ENCODE data around the gene CNKSR1. TPM values are rescaled to one million over a fixed set of nuclear protein-coding genes. Genes with fewer than 3 reads are reported as not detected.

The CNKSR1 gene
- total RNA-seq, 1 experiment from 2014 or later = 18.0 TPM

GRCh38 chr1:26200413-26200812 is 23.1 kb downstream of the CNKSR1 start:
- ChIA-PET CTCF (interaction anchor here (1.1 to 2.4 kb wide), 4 partner anchors 10 to 33 kb away, joined by 3 to 16 read pairs (median 7); partner anchors contain the start of genes CATSPER4, CEP85, CNKSR1 and ZNF593), POLR2A (interaction anchor here (1.0 kb wide), 1 partner anchor 10 kb away, joined by 4 read pairs; the partner anchor contains the start of gene CATSPER4)
- ATAC-seq (no peak), DNase-seq (ENCODE audit: low spot score) (no peak)
- TF ChIP-seq PREB (CRISPR knock-in tag; IDR thresholded peaks at IDR 0.05; ENCODE audit: borderline replicate concordance) (no peak), TEAD1 (CRISPR knock-in tag; IDR thresholded peaks at IDR 0.05) (no peak), ZNF263 (CRISPR knock-in tag; IDR thresholded peaks at IDR 0.05; ENCODE audit: low read depth) (no peak), ZNF317 (CRISPR knock-in tag; IDR thresholded peaks at IDR 0.05; ENCODE audit: borderline replicate concordance, low read depth) (no peak)
- TF ChIP-seq, protein P1, sequence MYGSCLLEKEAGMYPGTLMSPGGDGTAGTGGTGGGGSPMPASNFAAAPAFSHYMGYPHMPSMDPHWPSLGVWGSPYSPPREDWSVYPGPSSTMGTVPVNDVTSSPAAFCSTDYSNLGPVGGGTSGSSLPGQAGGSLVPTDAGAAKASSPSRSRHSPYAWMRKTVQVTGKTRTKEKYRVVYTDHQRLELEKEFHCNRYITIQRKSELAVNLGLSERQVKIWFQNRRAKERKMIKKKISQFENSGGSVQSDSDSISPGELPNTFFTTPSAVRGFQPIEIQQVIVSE (CRISPR knock-in tag; IDR thresholded peaks at IDR 0.05; ENCODE audit: borderline replicate concordance) = no peak
- TF ChIP-seq, protein P2, sequence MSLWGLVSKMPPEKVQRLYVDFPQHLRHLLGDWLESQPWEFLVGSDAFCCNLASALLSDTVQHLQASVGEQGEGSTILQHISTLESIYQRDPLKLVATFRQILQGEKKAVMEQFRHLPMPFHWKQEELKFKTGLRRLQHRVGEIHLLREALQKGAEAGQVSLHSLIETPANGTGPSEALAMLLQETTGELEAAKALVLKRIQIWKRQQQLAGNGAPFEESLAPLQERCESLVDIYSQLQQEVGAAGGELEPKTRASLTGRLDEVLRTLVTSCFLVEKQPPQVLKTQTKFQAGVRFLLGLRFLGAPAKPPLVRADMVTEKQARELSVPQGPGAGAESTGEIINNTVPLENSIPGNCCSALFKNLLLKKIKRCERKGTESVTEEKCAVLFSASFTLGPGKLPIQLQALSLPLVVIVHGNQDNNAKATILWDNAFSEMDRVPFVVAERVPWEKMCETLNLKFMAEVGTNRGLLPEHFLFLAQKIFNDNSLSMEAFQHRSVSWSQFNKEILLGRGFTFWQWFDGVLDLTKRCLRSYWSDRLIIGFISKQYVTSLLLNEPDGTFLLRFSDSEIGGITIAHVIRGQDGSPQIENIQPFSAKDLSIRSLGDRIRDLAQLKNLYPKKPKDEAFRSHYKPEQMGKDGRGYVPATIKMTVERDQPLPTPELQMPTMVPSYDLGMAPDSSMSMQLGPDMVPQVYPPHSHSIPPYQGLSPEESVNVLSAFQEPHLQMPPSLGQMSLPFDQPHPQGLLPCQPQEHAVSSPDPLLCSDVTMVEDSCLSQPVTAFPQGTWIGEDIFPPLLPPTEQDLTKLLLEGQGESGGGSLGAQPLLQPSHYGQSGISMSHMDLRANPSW (CRISPR knock-in tag; conservative IDR thresholded peaks at IDR 0.05; ENCODE audit: low read depth) = no peak
- H3K27ac Mint-ChIP-seq = no peak overlapping the region
- H3K36me3 Mint-ChIP-seq = no peaks in the 10 kb centered on the region
- peaks cover 23% of the 10 kb centered on the region for H3K4me1 Mint-ChIP-seq
- H3K27me3 Mint-ChIP-seq (ENCODE audit: low read depth) = no peaks in the 10 kb centered on the region; the same call in none of the 2 replicates
- no peaks in the 10 kb centered on the region for H3K9me3 Mint-ChIP-seq
- H3K4me3 Mint-ChIP-seq = peak overlapping the region; percentile 60

DNA sequence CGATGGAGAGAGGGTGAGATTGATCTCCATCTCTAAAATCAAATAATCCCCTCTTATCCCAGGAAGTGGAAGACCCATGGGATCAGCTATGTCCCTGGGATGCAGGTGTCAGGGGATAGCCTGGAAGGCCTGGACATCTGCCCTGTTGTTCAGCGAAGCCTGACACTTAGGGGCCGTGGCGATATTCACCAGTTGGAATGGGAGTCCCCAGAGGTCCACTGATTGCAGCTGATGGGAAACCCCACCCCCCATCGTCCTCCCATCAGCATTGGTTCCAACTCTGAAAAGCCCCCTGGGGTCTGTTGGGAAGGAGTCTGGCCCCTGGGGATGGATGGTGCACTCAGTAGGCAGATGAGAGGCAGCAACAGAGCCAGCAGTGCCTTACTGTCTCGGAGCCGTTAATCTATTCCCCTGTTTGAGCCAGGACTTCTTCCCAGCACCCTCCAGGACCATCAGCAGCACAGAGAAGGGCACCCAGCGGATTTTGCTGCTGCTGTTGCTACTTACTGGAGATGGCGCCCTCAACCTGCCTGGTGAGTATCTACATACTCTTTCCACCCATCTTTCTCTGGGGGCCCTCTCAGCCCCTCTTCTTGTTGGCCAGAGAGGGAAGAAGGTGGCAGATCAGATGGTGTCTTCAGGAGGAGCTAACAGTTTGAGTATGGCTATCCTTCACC is 26.5 kb downstream of the CNKSR1 start:
- H3K27me3 Mint-ChIP-seq (ENCODE audit: low read depth) = no peaks in the 10 kb centered on the region; the same call in none of the 2 replicates
- ChIA-PET POLR2A (interaction anchor here (0.6 to 1.1 kb wide), 3 partner anchors 8 to 30 kb away, joined by 3 to 7 read pairs (median 4); partner anchors contain the start of gene CEP85), CTCF (interaction anchor here (0.6 to 2.7 kb wide), 8 partner anchors 10 to 59 kb away, joined by 3 to 26 read pairs (median 6); partner anchors contain the start of genes CATSPER4, CEP85, CNKSR1 and ZNF593)
- peaks cover 18% of the 10 kb centered on the region for H3K4me1 Mint-ChIP-seq
- no peaks in the 10 kb centered on the region for H3K9me3 Mint-ChIP-seq
- no peak for TF ChIP-seq ATF3 (CRISPR knock-in tag; conservative IDR thresholded peaks at IDR 0.05)
- TF ChIP-seq, protein P3, sequence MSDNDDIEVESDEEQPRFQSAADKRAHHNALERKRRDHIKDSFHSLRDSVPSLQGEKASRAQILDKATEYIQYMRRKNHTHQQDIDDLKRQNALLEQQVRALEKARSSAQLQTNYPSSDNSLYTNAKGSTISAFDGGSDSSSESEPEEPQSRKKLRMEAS (CRISPR knock-in tag; IDR thresholded peaks at IDR 0.05) = no peak
- no peak for TF ChIP-seq JAZF1 (CRISPR knock-in tag; IDR thresholded peaks at IDR 0.05)
- no peak for TF ChIP-seq GRHL2 (CRISPR knock-in tag; IDR thresholded peaks at IDR 0.05; ENCODE audit: insufficient replicate concordance, severe bottlenecking)
- H3K4me3 Mint-ChIP-seq = no peak overlapping the region
- peak; percentile 21 for ATAC-seq
- H3K27ac Mint-ChIP-seq = no peak overlapping the region
- DNase-seq (ENCODE audit: low spot score) = no peak
- H3K36me3 Mint-ChIP-seq = no peaks in the 10 kb centered on the region

GRCh38 chr1:26210147-26210870 is 33.0 kb downstream of the CNKSR1 start:
- H3K4me3 Mint-ChIP-seq = no peak overlapping the region
- ChIA-PET POLR2A (no interaction called here), CTCF (interaction anchor here (1.2 to 3.3 kb wide), 2 partner anchors 20 to 24 kb away, joined by 5 to 21 read pairs; partner anchors contain the start of genes CATSPER4 and CEP85)
- no peaks in the 10 kb centered on the region for H3K27me3 Mint-ChIP-seq (ENCODE audit: low read depth)
- DNase-seq (ENCODE audit: low spot score) = no peak
- H3K9me3 Mint-ChIP-seq = no peaks in the 10 kb centered on the region
- H3K36me3 Mint-ChIP-seq = no peaks in the 10 kb centered on the region
- no peaks in the 10 kb centered on the region for H3K4me1 Mint-ChIP-seq
- H3K27ac Mint-ChIP-seq = no peak overlapping the region
- no peak for ATAC-seq
- TF ChIP-seq, protein P4, sequence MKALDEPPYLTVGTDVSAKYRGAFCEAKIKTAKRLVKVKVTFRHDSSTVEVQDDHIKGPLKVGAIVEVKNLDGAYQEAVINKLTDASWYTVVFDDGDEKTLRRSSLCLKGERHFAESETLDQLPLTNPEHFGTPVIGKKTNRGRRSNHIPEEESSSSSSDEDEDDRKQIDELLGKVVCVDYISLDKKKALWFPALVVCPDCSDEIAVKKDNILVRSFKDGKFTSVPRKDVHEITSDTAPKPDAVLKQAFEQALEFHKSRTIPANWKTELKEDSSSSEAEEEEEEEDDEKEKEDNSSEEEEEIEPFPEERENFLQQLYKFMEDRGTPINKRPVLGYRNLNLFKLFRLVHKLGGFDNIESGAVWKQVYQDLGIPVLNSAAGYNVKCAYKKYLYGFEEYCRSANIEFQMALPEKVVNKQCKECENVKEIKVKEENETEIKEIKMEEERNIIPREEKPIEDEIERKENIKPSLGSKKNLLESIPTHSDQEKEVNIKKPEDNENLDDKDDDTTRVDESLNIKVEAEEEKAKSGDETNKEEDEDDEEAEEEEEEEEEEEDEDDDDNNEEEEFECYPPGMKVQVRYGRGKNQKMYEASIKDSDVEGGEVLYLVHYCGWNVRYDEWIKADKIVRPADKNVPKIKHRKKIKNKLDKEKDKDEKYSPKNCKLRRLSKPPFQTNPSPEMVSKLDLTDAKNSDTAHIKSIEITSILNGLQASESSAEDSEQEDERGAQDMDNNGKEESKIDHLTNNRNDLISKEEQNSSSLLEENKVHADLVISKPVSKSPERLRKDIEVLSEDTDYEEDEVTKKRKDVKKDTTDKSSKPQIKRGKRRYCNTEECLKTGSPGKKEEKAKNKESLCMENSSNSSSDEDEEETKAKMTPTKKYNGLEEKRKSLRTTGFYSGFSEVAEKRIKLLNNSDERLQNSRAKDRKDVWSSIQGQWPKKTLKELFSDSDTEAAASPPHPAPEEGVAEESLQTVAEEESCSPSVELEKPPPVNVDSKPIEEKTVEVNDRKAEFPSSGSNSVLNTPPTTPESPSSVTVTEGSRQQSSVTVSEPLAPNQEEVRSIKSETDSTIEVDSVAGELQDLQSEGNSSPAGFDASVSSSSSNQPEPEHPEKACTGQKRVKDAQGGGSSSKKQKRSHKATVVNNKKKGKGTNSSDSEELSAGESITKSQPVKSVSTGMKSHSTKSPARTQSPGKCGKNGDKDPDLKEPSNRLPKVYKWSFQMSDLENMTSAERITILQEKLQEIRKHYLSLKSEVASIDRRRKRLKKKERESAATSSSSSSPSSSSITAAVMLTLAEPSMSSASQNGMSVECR (CRISPR knock-in tag; IDR thresholded peaks at IDR 0.05; ENCODE audit: borderline replicate concordance) = no peak
- TF ChIP-seq E2F5 (CRISPR knock-in tag; IDR thresholded peaks at IDR 0.05) (no peak), GRHL2 (CRISPR knock-in tag; IDR thresholded peaks at IDR 0.05; ENCODE audit: insufficient replicate concordance, severe bottlenecking) (no peak), FOXP1 (CRISPR knock-in tag; IDR thresholded peaks at IDR 0.05; ENCODE audit: borderline replicate concordance) (no peak), ZNF138 (CRISPR knock-in tag; conservative IDR thresholded peaks at IDR 0.05) (no peak), ERG (CRISPR knock-in tag; IDR thresholded peaks at IDR 0.05) (no peak)
